ENCODE measurements around the gene MARVELD1.

MARVELD1 gene

GRCh38 chr10:97713339-97713825 is at the start of gene MARVELD1:
TSS of gene MARVELD1 (plus strand) at chr10:97713730. CDS start at chr10:97713877, 147 bp downstream.
- no peaks in the 10 kb centered on the region for H3K9me3 ChIP-seq (ENCODE audit: control insufficient read depth, low read length)
- no peaks in the 10 kb centered on the region for H3K36me3 ChIP-seq (ENCODE audit: control insufficient read depth, insufficient read depth, low read length)
- H3K4me3 ChIP-seq (ENCODE audit: low read length), result peak within 1 kb of the TSS; percentile 17
- peaks cover 23% of the 10 kb centered on the region for H3K4me1 ChIP-seq (ENCODE audit: control insufficient read depth, insufficient read depth, low read length)
- no peaks in the 10 kb centered on the region for H3K27me3 ChIP-seq (ENCODE audit: control insufficient read depth, insufficient read depth, low read length)
- peak within 1 kb of the TSS; percentile 71 for H3K9ac ChIP-seq (ENCODE audit: low read length)

GRCh38 chr10:97664282-97664850 is 49.2 kb upstream of the MARVELD1 start:
- Histone ChIP-seq H3K4me3 (ENCODE audit: low read length) (no peak overlapping the region), H3K27me3 (ENCODE audit: control insufficient read depth, insufficient read depth, low read length) (no peaks in the 10 kb centered on the region), H3K9me3 (ENCODE audit: control insufficient read depth, low read length) (no peaks in the 10 kb centered on the region), H3K36me3 (ENCODE audit: control insufficient read depth, insufficient read depth, low read length) (no peaks in the 10 kb centered on the region), H3K4me1 (ENCODE audit: control insufficient read depth, insufficient read depth, low read length) (peaks cover 14% of the 10 kb centered on the region), H3K9ac (ENCODE audit: low read length) (no peak overlapping the region)

- H3K9ac ChIP-seq (ENCODE audit: low read length), result no peak overlapping the region
- H3K4me3 ChIP-seq (ENCODE audit: low read length), result no peak overlapping the region
- no peaks in the 10 kb centered on the region for H3K9me3 ChIP-seq (ENCODE audit: control insufficient read depth, low read length)
- H3K36me3 ChIP-seq (ENCODE audit: control insufficient read depth, insufficient read depth, low read length), result no peaks in the 10 kb centered on the region
- H3K27me3 ChIP-seq (ENCODE audit: control insufficient read depth, insufficient read depth, low read length), result no peaks in the 10 kb centered on the region
- peaks cover 14% of the 10 kb centered on the region for H3K4me1 ChIP-seq (ENCODE audit: control insufficient read depth, insufficient read depth, low read length)
Measured at GRCh38 chr10:97666992-97667391, 46.5 kb upstream of the MARVELD1 start.

GRCh38 chr10:97667463-97667862 is 46.1 kb upstream of the MARVELD1 start:
- H3K36me3 ChIP-seq (ENCODE audit: control insufficient read depth, insufficient read depth, low read length), result no peaks in the 10 kb centered on the region
- H3K4me1 ChIP-seq (ENCODE audit: control insufficient read depth, insufficient read depth, low read length), result peaks cover 14% of the 10 kb centered on the region
- H3K9me3 ChIP-seq (ENCODE audit: control insufficient read depth, low read length), result no peaks in the 10 kb centered on the region
- no peak overlapping the region for H3K4me3 ChIP-seq (ENCODE audit: low read length)
- no peaks in the 10 kb centered on the region for H3K27me3 ChIP-seq (ENCODE audit: control insufficient read depth, insufficient read depth, low read length)
- H3K9ac ChIP-seq (ENCODE audit: low read length), result no peak overlapping the region

- H3K9me3 ChIP-seq (ENCODE audit: control insufficient read depth, low read length), result no peaks in the 10 kb centered on the region
- no peaks in the 10 kb centered on the region for H3K36me3 ChIP-seq (ENCODE audit: control insufficient read depth, insufficient read depth, low read length)
- peaks cover 6% of the 10 kb centered on the region for H3K4me1 ChIP-seq (ENCODE audit: control insufficient read depth, insufficient read depth, low read length)
- H3K9ac ChIP-seq (ENCODE audit: low read length), result no peak overlapping the region
- no peak overlapping the region for H3K4me3 ChIP-seq (ENCODE audit: low read length)
- no peaks in the 10 kb centered on the region for H3K27me3 ChIP-seq (ENCODE audit: control insufficient read depth, insufficient read depth, low read length)
Measured at GRCh38 chr10:97669571-97669970, 44.0 kb upstream of the MARVELD1 start.

- no peaks in the 10 kb centered on the region for H3K4me1 ChIP-seq (ENCODE audit: control insufficient read depth, insufficient read depth, low read length)
- H3K36me3 ChIP-seq (ENCODE audit: control insufficient read depth, insufficient read depth, low read length), result no peaks in the 10 kb centered on the region
- no peaks in the 10 kb centered on the region for H3K27me3 ChIP-seq (ENCODE audit: control insufficient read depth, insufficient read depth, low read length)
- H3K9ac ChIP-seq (ENCODE audit: low read length), result no peak overlapping the region
- no peaks in the 10 kb centered on the region for H3K9me3 ChIP-seq (ENCODE audit: control insufficient read depth, low read length)
- no peak overlapping the region for H3K4me3 ChIP-seq (ENCODE audit: low read length)
Measured at GRCh38 chr10:97673736-97674525, 39.6 kb upstream of the MARVELD1 start.

- Histone ChIP-seq H3K9ac (ENCODE audit: low read length) (no peak overlapping the region), H3K4me1 (ENCODE audit: control insufficient read depth, insufficient read depth, low read length) (no peaks in the 10 kb centered on the region), H3K4me3 (ENCODE audit: low read length) (no peak overlapping the region), H3K36me3 (ENCODE audit: control insufficient read depth, insufficient read depth, low read length) (no peaks in the 10 kb centered on the region), H3K27me3 (ENCODE audit: control insufficient read depth, insufficient read depth, low read length) (no peaks in the 10 kb centered on the region), H3K9me3 (ENCODE audit: control insufficient read depth, low read length) (no peaks in the 10 kb centered on the region)
Measured at GRCh38 chr10:97675222-97675621, 38.3 kb upstream of the MARVELD1 start.

GRCh38 chr10:97676770-97677581 is 36.6 kb upstream of the MARVELD1 start:
- Histone ChIP-seq H3K4me1 (ENCODE audit: control insufficient read depth, insufficient read depth, low read length) (peaks cover 2% of the 10 kb centered on the region), H3K9ac (ENCODE audit: low read length) (no peak overlapping the region), H3K36me3 (ENCODE audit: control insufficient read depth, insufficient read depth, low read length) (no peaks in the 10 kb centered on the region), H3K4me3 (ENCODE audit: low read length) (no peak overlapping the region), H3K9me3 (ENCODE audit: control insufficient read depth, low read length) (no peaks in the 10 kb centered on the region), H3K27me3 (ENCODE audit: control insufficient read depth, insufficient read depth, low read length) (no peaks in the 10 kb centered on the region)

GRCh38 chr10:97679594-97679993 is 33.9 kb upstream of the MARVELD1 start:
- Histone ChIP-seq H3K9me3 (ENCODE audit: control insufficient read depth, low read length) (no peaks in the 10 kb centered on the region), H3K27me3 (ENCODE audit: control insufficient read depth, insufficient read depth, low read length) (no peaks in the 10 kb centered on the region), H3K4me1 (ENCODE audit: control insufficient read depth, insufficient read depth, low read length) (peaks cover 28% of the 10 kb centered on the region), H3K9ac (ENCODE audit: low read length) (no peak overlapping the region), H3K36me3 (ENCODE audit: control insufficient read depth, insufficient read depth, low read length) (no peaks in the 10 kb centered on the region), H3K4me3 (ENCODE audit: low read length) (no peak overlapping the region)

- H3K9ac ChIP-seq (ENCODE audit: low read length), result no peak overlapping the region
- H3K36me3 ChIP-seq (ENCODE audit: control insufficient read depth, insufficient read depth, low read length), result no peaks in the 10 kb centered on the region
- no peaks in the 10 kb centered on the region for H3K27me3 ChIP-seq (ENCODE audit: control insufficient read depth, insufficient read depth, low read length)
- H3K4me3 ChIP-seq (ENCODE audit: low read length), result no peak overlapping the region
- H3K4me1 ChIP-seq (ENCODE audit: control insufficient read depth, insufficient read depth, low read length), result peaks cover 28% of the 10 kb centered on the region
- H3K9me3 ChIP-seq (ENCODE audit: control insufficient read depth, low read length), result no peaks in the 10 kb centered on the region
Measured at GRCh38 chr10:97682042-97682441, 31.5 kb upstream of the MARVELD1 start.

GRCh38 chr10:97683556-97684367 is 29.8 kb upstream of the MARVELD1 start:
- no peaks in the 10 kb centered on the region for H3K36me3 ChIP-seq (ENCODE audit: control insufficient read depth, insufficient read depth, low read length)
- H3K9ac ChIP-seq (ENCODE audit: low read length), result peak overlapping the region; percentile 56
- H3K9me3 ChIP-seq (ENCODE audit: control insufficient read depth, low read length), result no peaks in the 10 kb centered on the region
- no peaks in the 10 kb centered on the region for H3K27me3 ChIP-seq (ENCODE audit: control insufficient read depth, insufficient read depth, low read length)
- peak overlapping the region; percentile 18 for H3K4me3 ChIP-seq (ENCODE audit: low read length)
- H3K4me1 ChIP-seq (ENCODE audit: control insufficient read depth, insufficient read depth, low read length), result peaks cover 39% of the 10 kb centered on the region
